ENCODE measurements around the gene ZNF236. TPM values are rescaled to one million over a fixed set of nuclear protein-coding genes. Genes with fewer than 3 reads are reported as not detected.

The ZNF236 gene
- total and polyA plus RNA-seq, 2 of the 8 experiments (the other 6 are each of a cell fraction or from before 2014, with no cell fraction given), result 6.7 to 14.5 TPM

DNA sequence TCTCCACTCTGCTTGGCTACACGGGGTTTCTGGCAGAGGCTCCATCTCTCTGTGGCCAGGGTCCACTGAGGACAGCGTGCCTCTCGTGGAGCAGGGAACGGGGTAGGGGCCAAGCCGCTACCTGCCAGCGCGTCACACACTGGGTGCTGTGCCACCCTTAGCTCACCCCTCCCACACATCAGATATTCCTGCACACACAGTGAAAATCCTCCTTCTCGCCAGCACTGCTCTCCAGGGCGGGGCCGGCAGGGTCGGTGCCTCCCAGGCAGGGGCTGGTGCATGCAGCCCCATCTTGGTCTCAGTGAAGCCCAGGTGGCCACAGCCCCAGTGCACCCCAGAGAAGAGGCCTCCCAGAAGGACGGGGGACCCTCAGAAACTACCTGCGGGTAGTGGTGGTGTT, 185.6 kb downstream of the ZNF236 start (continued):
- TF ChIP-seq, protein P1, sequence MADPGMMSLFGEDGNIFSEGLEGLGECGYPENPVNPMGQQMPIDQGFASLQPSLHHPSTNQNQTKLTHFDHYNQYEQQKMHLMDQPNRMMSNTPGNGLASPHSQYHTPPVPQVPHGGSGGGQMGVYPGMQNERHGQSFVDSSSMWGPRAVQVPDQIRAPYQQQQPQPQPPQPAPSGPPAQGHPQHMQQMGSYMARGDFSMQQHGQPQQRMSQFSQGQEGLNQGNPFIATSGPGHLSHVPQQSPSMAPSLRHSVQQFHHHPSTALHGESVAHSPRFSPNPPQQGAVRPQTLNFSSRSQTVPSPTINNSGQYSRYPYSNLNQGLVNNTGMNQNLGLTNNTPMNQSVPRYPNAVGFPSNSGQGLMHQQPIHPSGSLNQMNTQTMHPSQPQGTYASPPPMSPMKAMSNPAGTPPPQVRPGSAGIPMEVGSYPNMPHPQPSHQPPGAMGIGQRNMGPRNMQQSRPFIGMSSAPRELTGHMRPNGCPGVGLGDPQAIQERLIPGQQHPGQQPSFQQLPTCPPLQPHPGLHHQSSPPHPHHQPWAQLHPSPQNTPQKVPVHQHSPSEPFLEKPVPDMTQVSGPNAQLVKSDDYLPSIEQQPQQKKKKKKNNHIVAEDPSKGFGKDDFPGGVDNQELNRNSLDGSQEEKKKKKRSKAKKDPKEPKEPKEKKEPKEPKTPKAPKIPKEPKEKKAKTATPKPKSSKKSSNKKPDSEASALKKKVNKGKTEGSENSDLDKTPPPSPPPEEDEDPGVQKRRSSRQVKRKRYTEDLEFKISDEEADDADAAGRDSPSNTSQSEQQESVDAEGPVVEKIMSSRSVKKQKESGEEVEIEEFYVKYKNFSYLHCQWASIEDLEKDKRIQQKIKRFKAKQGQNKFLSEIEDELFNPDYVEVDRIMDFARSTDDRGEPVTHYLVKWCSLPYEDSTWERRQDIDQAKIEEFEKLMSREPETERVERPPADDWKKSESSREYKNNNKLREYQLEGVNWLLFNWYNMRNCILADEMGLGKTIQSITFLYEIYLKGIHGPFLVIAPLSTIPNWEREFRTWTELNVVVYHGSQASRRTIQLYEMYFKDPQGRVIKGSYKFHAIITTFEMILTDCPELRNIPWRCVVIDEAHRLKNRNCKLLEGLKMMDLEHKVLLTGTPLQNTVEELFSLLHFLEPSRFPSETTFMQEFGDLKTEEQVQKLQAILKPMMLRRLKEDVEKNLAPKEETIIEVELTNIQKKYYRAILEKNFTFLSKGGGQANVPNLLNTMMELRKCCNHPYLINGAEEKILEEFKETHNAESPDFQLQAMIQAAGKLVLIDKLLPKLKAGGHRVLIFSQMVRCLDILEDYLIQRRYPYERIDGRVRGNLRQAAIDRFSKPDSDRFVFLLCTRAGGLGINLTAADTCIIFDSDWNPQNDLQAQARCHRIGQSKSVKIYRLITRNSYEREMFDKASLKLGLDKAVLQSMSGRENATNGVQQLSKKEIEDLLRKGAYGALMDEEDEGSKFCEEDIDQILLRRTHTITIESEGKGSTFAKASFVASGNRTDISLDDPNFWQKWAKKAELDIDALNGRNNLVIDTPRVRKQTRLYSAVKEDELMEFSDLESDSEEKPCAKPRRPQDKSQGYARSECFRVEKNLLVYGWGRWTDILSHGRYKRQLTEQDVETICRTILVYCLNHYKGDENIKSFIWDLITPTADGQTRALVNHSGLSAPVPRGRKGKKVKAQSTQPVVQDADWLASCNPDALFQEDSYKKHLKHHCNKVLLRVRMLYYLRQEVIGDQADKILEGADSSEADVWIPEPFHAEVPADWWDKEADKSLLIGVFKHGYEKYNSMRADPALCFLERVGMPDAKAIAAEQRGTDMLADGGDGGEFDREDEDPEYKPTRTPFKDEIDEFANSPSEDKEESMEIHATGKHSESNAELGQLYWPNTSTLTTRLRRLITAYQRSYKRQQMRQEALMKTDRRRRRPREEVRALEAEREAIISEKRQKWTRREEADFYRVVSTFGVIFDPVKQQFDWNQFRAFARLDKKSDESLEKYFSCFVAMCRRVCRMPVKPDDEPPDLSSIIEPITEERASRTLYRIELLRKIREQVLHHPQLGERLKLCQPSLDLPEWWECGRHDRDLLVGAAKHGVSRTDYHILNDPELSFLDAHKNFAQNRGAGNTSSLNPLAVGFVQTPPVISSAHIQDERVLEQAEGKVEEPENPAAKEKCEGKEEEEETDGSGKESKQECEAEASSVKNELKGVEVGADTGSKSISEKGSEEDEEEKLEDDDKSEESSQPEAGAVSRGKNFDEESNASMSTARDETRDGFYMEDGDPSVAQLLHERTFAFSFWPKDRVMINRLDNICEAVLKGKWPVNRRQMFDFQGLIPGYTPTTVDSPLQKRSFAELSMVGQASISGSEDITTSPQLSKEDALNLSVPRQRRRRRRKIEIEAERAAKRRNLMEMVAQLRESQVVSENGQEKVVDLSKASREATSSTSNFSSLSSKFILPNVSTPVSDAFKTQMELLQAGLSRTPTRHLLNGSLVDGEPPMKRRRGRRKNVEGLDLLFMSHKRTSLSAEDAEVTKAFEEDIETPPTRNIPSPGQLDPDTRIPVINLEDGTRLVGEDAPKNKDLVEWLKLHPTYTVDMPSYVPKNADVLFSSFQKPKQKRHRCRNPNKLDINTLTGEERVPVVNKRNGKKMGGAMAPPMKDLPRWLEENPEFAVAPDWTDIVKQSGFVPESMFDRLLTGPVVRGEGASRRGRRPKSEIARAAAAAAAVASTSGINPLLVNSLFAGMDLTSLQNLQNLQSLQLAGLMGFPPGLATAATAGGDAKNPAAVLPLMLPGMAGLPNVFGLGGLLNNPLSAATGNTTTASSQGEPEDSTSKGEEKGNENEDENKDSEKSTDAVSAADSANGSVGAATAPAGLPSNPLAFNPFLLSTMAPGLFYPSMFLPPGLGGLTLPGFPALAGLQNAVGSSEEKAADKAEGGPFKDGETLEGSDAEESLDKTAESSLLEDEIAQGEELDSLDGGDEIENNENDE (IDR thresholded peaks at IDR 0.05; ENCODE audit: insufficient replicate concordance, low read length), result no peak
- TF ChIP-seq, protein P2, sequence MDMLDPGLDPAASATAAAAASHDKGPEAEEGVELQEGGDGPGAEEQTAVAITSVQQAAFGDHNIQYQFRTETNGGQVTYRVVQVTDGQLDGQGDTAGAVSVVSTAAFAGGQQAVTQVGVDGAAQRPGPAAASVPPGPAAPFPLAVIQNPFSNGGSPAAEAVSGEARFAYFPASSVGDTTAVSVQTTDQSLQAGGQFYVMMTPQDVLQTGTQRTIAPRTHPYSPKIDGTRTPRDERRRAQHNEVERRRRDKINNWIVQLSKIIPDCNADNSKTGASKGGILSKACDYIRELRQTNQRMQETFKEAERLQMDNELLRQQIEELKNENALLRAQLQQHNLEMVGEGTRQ (IDR thresholded peaks at IDR 0.05; ENCODE audit: low read length), result no peak
- TF ChIP-seq CBX5 (IDR thresholded peaks at IDR 0.05; ENCODE audit: low read depth, low read length), result no peak
- no peak for TF ChIP-seq EP300 (IDR thresholded peaks at IDR 0.05; ENCODE audit: borderline replicate concordance in 1 of 2, low read depth in 2 of 2, low read length in 2 of 2)
- no peak for TF ChIP-seq CREB1 (IDR thresholded peaks at IDR 0.05)
- no peak for TF ChIP-seq CBX8 (IDR thresholded peaks at IDR 0.05; ENCODE audit: borderline replicate concordance, low read depth, low read length)
- TF ChIP-seq EZH2 (IDR thresholded peaks at IDR 0.05; ENCODE audit: low read depth, low read length, severe bottlenecking), result no peak
- TF ChIP-seq SIN3A (conservative IDR thresholded peaks at IDR 0.05 in 1 of 2, IDR thresholded peaks at IDR 0.05 in 1 of 2; ENCODE audit: low read depth in 1 of 2, low read length in 2 of 2), result no peak
- no peak for TF ChIP-seq SIX5 (IDR thresholded peaks at IDR 0.05; ENCODE audit: low read depth, low read length)
- TF ChIP-seq TEAD4 (IDR thresholded peaks at IDR 0.05; ENCODE audit: low read depth, low read length), result no peak

All from H1 (cell line).